Measurements from ENCODE around the gene FGFBP3. TPM values are rescaled to one million over a fixed set of nuclear protein-coding genes. Genes with fewer than 3 reads are reported as not detected.

The FGFBP3 gene
- total RNA-seq, 6 experiments from 2014 or later, result 0.10 to 0.55 (median 0.20) TPM; not detected in 1

DNA sequence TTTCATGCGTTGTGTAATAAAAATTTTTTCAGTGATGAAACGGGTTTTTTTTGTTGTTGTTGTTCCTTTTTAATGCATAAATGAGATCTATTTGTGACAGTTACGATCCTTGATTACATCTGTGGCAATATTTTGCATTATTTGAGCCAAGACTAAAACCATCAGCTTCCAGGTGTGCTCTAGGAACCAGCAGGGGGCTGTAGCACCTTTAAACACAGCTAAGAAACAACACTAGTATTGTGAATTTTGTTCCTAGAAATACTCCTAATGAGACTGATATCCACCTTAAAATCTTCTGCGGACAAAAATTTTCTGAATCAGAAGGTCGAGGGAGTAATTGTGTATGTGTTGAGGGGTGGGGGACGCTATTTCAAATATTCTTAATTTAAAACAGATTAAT is 52.6 kb downstream of the FGFBP3 start:
- no peak for DNase-seq
- WGBS (ENCODE audit: insufficient coverage, low coverage, low lambda C conversion rate, missing lambda C conversion rate), result 86% methylated on average over 6 of the region's 6 CpGs
- H3K27me3 ChIP-seq, result no peaks in the 10 kb centered on the region

More for the DNA sequence above, 52.6 kb downstream of the FGFBP3 start:
- no peak for TF ChIP-seq POLR2A (IDR thresholded peaks at IDR 0.05)
- TF ChIP-seq, protein P1, sequence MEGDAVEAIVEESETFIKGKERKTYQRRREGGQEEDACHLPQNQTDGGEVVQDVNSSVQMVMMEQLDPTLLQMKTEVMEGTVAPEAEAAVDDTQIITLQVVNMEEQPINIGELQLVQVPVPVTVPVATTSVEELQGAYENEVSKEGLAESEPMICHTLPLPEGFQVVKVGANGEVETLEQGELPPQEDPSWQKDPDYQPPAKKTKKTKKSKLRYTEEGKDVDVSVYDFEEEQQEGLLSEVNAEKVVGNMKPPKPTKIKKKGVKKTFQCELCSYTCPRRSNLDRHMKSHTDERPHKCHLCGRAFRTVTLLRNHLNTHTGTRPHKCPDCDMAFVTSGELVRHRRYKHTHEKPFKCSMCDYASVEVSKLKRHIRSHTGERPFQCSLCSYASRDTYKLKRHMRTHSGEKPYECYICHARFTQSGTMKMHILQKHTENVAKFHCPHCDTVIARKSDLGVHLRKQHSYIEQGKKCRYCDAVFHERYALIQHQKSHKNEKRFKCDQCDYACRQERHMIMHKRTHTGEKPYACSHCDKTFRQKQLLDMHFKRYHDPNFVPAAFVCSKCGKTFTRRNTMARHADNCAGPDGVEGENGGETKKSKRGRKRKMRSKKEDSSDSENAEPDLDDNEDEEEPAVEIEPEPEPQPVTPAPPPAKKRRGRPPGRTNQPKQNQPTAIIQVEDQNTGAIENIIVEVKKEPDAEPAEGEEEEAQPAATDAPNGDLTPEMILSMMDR (IDR thresholded peaks at IDR 0.05), result peak; percentile 13 to 24 (median 17)
- H3K27ac ChIP-seq, result no peak overlapping the region
- H3K4me3 ChIP-seq, result no peak overlapping the region
- ATAC-seq, result peak in 1 of 4 donors; percentile 35
- no peaks in the 10 kb centered on the region for H3K9me3 ChIP-seq
- peaks cover 9 to 81% (median 38%) of the 10 kb centered on the region in 4 donors for H3K36me3 ChIP-seq
- intact Hi-C loops (cut with DNase I), result no loop called here
- no peaks in the 10 kb centered on the region for H3K4me1 ChIP-seq

Small RNA genes within 50 kb of the gene (small RNA-seq; reads per million reads assigned to genes)
- 0 reads per million in 2 experiments for gene AL359198.2

Other genes starting within 250 kb of the FGFBP3 start
- gene TNKS2, start 111.1 kb downstream of the FGFBP3 start, total RNA-seq, result 10 to 100 TPM; 11.5 to 16.6 (median 15.1) TPM
- 10 to 100 TPM; 13.4 to 20.3 (median 17.4) TPM for gene BTAF1, start 14.3 kb upstream of the FGFBP3 start, total RNA-seq